Measurements from ENCODE around the gene SLC37A1.

DNA sequence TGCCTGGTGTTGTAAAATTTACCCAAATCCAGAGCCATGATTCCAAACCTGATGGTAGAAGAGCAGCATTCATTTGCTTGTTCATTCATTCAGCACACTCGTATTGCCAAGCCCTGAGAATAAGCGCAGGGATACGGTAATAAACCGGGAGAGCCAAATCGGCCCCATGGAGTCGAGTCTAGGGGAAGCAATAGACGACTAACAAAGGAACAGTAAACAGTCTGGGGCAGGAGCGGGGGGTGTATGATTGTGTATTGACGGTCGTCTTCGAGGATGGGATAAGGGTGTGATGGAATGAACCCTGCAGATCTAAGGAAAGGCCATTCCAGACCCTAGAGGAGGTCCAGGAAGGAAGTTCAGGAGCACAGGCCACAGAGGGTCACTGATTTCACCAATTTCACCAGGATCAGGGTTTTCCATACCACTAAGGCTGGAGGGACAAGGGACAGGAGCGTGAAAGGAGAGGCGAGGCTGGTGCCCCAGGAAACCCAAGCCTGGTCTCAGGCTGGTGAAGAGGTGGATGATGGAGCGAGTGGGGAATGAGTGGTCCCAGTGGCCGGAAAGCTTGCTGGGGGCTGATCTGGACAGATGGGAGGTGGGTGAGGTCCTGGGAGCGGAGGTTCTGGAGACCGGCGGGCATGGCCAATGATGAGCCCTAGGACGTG lies 78.6 kb downstream of the SLC37A1 start:
- TF ChIP-seq CTCF (conservative IDR thresholded peaks at IDR 0.05; ENCODE audit: low read depth, low read length) (no peak), EZH2 (IDR thresholded peaks at IDR 0.05; ENCODE audit: borderline replicate concordance, low read depth, low read length, poor library complexity, severe bottlenecking) (no peak)

Data from A673 (cell line).